Endothelial cell of umbilical vein (primary cell): ENCODE data around the gene APEX1.

Source experiments
- MAX ChIP-seq: IDR thresholded peaks from 2 replicates; pipeline ENCODE4 v1.6.1; 2011; ENCODE audit not compliant: insufficient read depth, insufficient read length
- TF ChIP-seq, protein P1 (sequence below), 2 donors: IDR thresholded peaks; 1 replicate in 1 of 2; 2 replicates in 1 of 2; pipeline ENCODE4 v1.5.1; 2011; ENCODE audit warnings: low read length in 2 of 2, mild to moderate bottlenecking in 2 of 2, moderate library complexity in 2 of 2, control low read depth in 1 of 2, inconsistent platforms in 1 of 2, low read depth in 1 of 2; ENCODE audit not compliant: insufficient read depth in 1 of 2; ENCODE audit errors: extremely low read depth in 1 of 2

DNA sequence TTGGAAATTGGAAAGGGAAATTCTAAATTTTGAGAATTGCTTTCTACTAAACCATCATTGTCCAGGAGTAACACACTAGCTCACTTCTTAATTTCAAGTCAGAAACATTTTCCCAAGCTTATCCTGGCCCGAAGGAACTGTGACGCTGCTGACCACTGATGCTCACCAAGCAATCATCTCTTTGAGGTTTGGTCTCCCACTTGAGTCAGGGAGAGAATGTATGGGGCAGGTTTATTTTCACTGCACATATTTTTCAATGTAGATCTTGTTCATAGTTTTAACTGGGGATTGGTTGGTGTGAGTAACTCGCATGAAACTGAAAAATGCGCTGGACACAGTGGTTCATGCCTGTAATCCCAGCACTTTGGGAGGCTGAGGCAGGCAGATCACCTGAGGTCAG, 37.5 kb downstream of the APEX1 start:
- TF ChIP-seq, protein P1, sequence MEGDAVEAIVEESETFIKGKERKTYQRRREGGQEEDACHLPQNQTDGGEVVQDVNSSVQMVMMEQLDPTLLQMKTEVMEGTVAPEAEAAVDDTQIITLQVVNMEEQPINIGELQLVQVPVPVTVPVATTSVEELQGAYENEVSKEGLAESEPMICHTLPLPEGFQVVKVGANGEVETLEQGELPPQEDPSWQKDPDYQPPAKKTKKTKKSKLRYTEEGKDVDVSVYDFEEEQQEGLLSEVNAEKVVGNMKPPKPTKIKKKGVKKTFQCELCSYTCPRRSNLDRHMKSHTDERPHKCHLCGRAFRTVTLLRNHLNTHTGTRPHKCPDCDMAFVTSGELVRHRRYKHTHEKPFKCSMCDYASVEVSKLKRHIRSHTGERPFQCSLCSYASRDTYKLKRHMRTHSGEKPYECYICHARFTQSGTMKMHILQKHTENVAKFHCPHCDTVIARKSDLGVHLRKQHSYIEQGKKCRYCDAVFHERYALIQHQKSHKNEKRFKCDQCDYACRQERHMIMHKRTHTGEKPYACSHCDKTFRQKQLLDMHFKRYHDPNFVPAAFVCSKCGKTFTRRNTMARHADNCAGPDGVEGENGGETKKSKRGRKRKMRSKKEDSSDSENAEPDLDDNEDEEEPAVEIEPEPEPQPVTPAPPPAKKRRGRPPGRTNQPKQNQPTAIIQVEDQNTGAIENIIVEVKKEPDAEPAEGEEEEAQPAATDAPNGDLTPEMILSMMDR (IDR thresholded peaks at IDR 0.05; ENCODE audit: extremely low read depth in 1 of 2, insufficient read depth in 1 of 2, low read depth in 1 of 2, low read length in 2 of 2): no peak
- no peak for TF ChIP-seq MAX
